ENCODE data around the gene EDN3.

EDN3 gene

GRCh38 chr20:59300333-59301081 lies at the start of gene EDN3:
Gene EDN3, plus strand, starts transcription at chr20:59300611. Its CDS starts 202 bp downstream, at chr20:59300813.
- DNase-seq (ENCODE audit: low read depth), result no peak

- DNase-seq (ENCODE audit: low read depth), result no peak
These were observed 47.1 kb upstream of the EDN3 start for GRCh38 chr20:59253325-59253724.

GRCh38 chr20:59253779-59254319 lies 46.6 kb upstream of the EDN3 start:
- DNase-seq (ENCODE audit: low read depth), result no peak

- no peak for DNase-seq (ENCODE audit: low read depth)
These were observed 45.2 kb upstream of the EDN3 start for GRCh38 chr20:59255256-59255655.

- no peak for DNase-seq (ENCODE audit: low read depth)
These were observed 42.2 kb upstream of the EDN3 start for GRCh38 chr20:59258221-59258621.

- no peak for DNase-seq (ENCODE audit: low read depth)
These were observed 40.5 kb upstream of the EDN3 start for GRCh38 chr20:59259946-59260345.

DNA sequence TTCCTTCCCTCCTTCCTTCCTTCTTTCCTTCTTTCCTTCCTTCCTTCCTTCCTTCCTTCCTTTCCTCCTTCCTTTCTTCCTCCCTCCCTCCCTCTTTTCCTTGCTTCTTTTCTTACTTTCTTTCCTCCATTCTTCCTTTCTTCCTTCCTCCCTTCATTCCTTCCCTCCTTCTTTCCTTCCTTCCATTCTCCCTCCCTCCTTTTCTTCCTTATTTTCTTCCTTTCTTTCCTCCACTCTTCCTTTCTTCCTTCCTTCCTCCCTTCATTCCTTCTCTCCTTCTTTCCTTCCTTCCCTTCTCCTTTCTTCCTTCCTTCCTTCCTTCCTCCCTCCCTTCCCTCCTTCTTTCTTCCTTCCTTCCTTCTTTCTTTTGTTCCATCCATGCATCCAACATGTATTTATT lies 35.1 kb upstream of the EDN3 start:
- DNase-seq (ENCODE audit: low read depth), result no peak

DNA sequence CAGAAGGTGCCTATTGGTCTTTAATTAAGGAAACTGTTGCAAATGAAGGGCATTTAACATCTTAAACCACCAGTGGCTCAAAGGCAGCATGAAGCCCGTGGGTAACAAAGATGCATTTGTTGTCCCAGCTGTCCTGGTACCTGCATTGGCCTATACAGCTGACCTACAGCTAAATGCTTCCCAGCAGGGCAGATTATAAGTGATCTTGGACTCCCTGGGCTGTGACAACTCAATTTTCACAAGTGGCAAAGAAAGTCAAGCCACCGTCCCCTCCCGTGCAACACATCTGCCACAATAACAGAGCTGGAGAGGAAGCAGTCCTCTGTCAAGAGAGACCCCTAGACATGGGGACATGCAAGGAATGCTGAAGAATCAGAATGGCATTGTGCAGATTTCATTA lies 31.5 kb upstream of the EDN3 start:
- no peak for DNase-seq (ENCODE audit: low read depth)

DNA sequence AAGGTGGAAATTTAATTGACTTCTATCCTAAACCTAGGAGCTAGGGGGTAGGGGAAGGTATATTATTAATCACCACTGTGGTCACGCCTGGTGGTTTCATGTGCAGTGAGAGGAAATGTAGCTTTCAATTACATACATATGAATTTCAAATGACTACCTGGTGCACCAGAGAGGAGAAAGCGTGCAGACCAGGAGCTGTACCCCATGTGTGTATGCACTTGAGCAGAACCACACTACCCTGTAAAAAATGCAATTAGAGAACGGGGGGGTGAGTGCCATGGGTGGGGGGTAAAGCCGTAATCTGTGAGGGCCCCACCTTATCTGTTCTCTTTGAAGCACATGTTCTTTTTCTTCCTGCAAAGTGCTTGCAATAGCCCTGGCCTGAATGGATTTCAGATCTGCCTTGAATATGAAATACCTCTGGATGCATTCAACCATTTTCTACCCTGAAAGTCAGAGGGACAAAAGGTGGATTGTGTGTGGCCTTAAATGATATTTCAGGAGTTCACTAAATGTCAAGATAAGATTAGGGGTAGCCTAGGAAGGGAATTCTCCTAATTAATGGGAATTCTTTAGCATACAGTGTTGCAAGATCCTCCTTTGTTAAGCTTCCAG lies 30.9 kb upstream of the EDN3 start:
- DNase-seq (ENCODE audit: low read depth), result no peak

GRCh38 chr20:59270380-59270779 lies 30.0 kb upstream of the EDN3 start:
- DNase-seq (ENCODE audit: low read depth), result no peak

DNA sequence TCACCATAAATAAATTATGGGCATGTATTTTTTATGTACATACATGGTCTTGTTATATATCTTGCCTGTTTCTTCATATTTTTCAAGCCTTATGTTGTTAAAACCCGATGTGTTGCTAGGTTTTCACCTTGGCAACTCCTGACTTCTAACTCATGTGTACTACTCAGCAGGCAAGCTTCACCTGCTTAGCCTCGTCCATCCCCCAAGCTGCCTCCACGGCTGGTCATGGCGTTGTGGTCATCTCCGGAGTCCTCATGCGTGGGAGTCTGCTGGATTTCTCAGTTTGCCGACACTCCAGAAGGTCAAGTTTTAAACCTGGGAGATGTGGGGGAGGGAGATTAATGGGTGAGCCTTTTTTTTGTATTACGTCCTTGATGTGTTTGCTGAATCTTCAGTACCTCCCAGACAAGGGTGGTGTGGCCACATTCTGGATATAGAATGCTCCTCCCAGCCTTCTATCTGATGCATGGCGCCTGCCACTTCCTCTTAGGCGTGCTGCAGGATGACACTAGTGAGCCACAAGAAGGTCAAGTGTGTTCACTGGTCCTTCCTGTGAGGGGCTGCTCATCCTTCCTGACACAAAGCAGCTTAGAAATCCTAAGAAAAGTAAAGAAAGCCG lies 26.6 kb upstream of the EDN3 start:
- no peak for DNase-seq (ENCODE audit: low read depth)

GRCh38 chr20:59276938-59277337 lies 23.5 kb upstream of the EDN3 start:
- no peak for DNase-seq (ENCODE audit: low read depth)

- no peak for DNase-seq (ENCODE audit: low read depth)
These were observed 15.9 kb upstream of the EDN3 start for GRCh38 chr20:59284470-59284869.

- no peak for DNase-seq (ENCODE audit: low read depth)
These were observed 10.4 kb upstream of the EDN3 start for GRCh38 chr20:59289994-59290393.

- DNase-seq (ENCODE audit: low read depth), result no peak
These were observed 8.5 kb upstream of the EDN3 start for GRCh38 chr20:59291740-59292383.

- no peak for DNase-seq (ENCODE audit: low read depth)
These were observed 4.9 kb upstream of the EDN3 start for GRCh38 chr20:59295531-59295930.

DNA sequence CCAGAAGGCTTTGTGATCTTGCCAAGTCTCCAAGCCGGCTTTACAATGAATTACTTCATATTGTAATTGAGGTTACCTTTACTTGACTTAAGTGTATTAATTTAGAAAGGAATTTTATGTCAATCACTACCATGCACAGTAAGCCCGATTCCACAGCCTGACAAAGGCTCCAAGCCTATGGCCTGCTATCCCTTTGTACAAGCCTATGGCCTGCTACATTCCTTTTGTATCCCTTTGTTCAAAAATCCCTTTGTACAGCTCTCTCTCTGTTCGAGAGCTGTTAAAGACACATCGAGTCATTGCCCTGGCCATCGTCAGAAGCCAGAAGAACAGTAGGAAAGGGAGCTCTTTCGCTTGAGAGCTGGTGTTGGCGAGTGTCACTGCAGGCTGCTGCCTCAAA lies 2.7 kb upstream of the EDN3 start:
- no peak for DNase-seq (ENCODE audit: low read depth)

DNA sequence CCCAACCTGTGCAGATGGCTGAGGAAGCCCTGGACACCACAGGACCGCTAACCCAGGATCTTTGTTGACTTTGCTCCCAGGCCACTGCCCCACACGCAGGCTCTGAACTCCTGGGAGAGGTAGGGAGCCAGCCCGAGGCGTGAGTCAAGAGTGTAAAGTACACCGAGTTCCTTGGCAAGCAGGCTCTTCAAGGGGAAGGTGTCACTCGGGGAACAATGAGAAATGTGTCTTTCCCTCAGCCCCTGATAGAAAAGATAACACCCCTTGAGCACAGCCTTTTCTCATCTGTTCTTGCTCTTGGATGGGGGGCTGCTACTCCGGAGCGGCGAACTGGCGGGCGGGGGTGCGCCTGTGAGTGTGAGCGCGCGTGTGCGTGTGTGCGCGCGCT lies 472 bp upstream of the EDN3 start:
- no peak for DNase-seq (ENCODE audit: low read depth)

GRCh38 chr20:59301343-59302007 lies 1.1 kb downstream of the EDN3 start:
- DNase-seq (ENCODE audit: low read depth), result no peak

DNA sequence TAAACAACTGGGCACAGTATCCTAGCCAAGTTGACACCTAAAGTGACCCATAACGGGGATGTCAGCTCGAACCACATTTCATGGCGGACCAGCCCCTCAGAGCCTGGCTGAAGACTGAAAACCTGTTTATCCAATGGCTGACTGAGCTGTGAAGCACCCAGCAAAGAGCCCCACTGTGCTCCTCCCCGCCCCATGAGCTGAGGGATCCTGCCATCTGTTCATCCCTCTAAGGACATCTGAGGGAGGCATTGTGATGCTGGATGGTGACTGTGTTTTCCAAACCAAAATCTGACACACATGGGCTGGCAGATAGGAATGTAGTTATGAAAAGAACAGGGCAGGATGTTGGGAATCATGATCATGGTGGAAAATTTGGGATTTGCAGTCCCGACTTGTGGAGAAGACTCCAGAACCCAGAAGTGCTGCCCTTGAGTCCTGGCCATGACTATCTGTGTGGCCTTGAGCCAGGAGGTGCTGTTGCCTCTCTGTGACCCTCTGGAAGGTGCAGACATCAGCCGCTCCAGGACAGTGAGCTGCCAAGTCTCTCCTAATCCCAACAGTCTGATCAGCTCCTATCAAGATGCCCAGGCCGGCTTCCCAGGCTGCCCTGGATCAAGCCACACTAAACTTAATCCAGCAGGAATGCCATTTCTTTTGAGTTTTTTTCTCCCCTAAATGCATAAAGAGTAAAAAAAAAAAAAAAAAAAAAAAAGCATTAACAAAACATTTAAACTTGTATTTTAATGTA lies 5.7 kb downstream of the EDN3 start:
- DNase-seq (ENCODE audit: low read depth), result no peak

GRCh38 chr20:59307270-59307669 lies 6.9 kb downstream of the EDN3 start:
- DNase-seq (ENCODE audit: low read depth), result no peak
